ENCODE measurements around the gene PRF1. TPM values are rescaled to one million over a fixed set of nuclear protein-coding genes. Genes with fewer than 3 reads are reported as not detected.
"Not testable (repeated sequence)": the region's sequence is repeated elsewhere in the genome, so short reads cannot be mapped to it uniquely, and the experiment has no call there.

PRF1 gene
- total and polyA plus RNA-seq, 5 donors = 0.81 to 2.9 (median 1.3) TPM

GRCh38 chr10:70634515-70634914 lies 32.0 kb upstream of the PRF1 start:
- H3K4me3 ChIP-seq (ENCODE audit: low read length); H3K27me3 ChIP-seq (ENCODE audit: control insufficient read depth, insufficient read depth); ATAC-seq; H3K9me3 ChIP-seq (ENCODE audit: control insufficient read depth, low read length); H3K27ac ChIP-seq (ENCODE audit: low read length); intact Hi-C loops (cut with DNase I); DNase-seq; H3K4me1 ChIP-seq (ENCODE audit: control insufficient read depth, insufficient read depth, low read length): not testable (repeated sequence)
- 91% methylated on average over 5 of the region's 5 CpGs for WGBS

GRCh38 chr10:70634011-70634410 lies 31.5 kb upstream of the PRF1 start:
- no peak overlapping the region for H3K4me3 ChIP-seq (ENCODE audit: low read length)
- no peak overlapping the region for H3K27ac ChIP-seq (ENCODE audit: low read length)
- intact Hi-C loops (cut with DNase I) = no loop called here
- ATAC-seq = no peak
- no peak for DNase-seq
- no peaks in the 10 kb centered on the region for H3K27me3 ChIP-seq (ENCODE audit: control insufficient read depth, insufficient read depth)
- 64% methylated on average over 4 of the region's 4 CpGs for WGBS
- H3K4me1 ChIP-seq (ENCODE audit: control insufficient read depth, insufficient read depth, low read length) = no peaks in the 10 kb centered on the region
- H3K9me3 ChIP-seq (ENCODE audit: control insufficient read depth, low read length) = no peaks in the 10 kb centered on the region

GRCh38 chr10:70631735-70632134 lies 29.2 kb upstream of the PRF1 start:
- intact Hi-C loops (cut with DNase I); H3K9me3 ChIP-seq (ENCODE audit: control insufficient read depth, low read length); H3K27ac ChIP-seq (ENCODE audit: low read length); ATAC-seq; DNase-seq; H3K27me3 ChIP-seq (ENCODE audit: control insufficient read depth, insufficient read depth); H3K4me1 ChIP-seq (ENCODE audit: control insufficient read depth, insufficient read depth, low read length); H3K4me3 ChIP-seq (ENCODE audit: low read length): not testable (repeated sequence)
- 63% methylated on average over 2 of the region's 6 CpGs for WGBS

- Histone ChIP-seq H3K27me3 (ENCODE audit: control insufficient read depth, insufficient read depth) (no peaks in the 10 kb centered on the region), H3K9me3 (ENCODE audit: control insufficient read depth, low read length) (no peaks in the 10 kb centered on the region), H3K4me1 (ENCODE audit: control insufficient read depth, insufficient read depth, low read length) (no peaks in the 10 kb centered on the region), H3K27ac (ENCODE audit: low read length) (no peak overlapping the region), H3K4me3 (ENCODE audit: low read length) (no peak overlapping the region)
- intact Hi-C loops (cut with DNase I) = no loop called here
- ATAC-seq (no peak), DNase-seq (no peak)
- WGBS = 76% methylated on average over 1 of the region's 1 CpG
These were observed 26.8 kb upstream of the PRF1 start for GRCh38 chr10:70629338-70629737.

GRCh38 chr10:70626056-70626455 lies 23.5 kb upstream of the PRF1 start:
- intact Hi-C loops (cut with DNase I) = no loop called here
- H3K27me3 ChIP-seq (ENCODE audit: control insufficient read depth, insufficient read depth) = no peaks in the 10 kb centered on the region

GRCh38 chr10:70622981-70623844 lies 20.7 kb upstream of the PRF1 start:
- Histone ChIP-seq H3K27me3 (ENCODE audit: control insufficient read depth, insufficient read depth) (no peaks in the 10 kb centered on the region), H3K9me3 (ENCODE audit: control insufficient read depth, low read length) (no peaks in the 10 kb centered on the region), H3K27ac (ENCODE audit: low read length) (no peak overlapping the region), H3K4me1 (ENCODE audit: control insufficient read depth, insufficient read depth, low read length) (no peaks in the 10 kb centered on the region), H3K4me3 (ENCODE audit: low read length) (no peak overlapping the region)
- intact Hi-C loops (cut with DNase I) = no loop called here
- ATAC-seq (peak; percentile 78 to 79), DNase-seq (peak in 1 of 3 donors; percentile 38)
- 96% methylated on average over 3 of the region's 3 CpGs for WGBS

More at GRCh38 chr10:70626056-70626455, 23.5 kb upstream of the PRF1 start:
- no peaks in the 10 kb centered on the region for H3K9me3 ChIP-seq (ENCODE audit: control insufficient read depth, low read length)
- H3K4me1 ChIP-seq (ENCODE audit: control insufficient read depth, insufficient read depth, low read length) = no peaks in the 10 kb centered on the region
- no peak for DNase-seq
- no peak overlapping the region for H3K27ac ChIP-seq (ENCODE audit: low read length)
- no peak for ATAC-seq
- no peak overlapping the region for H3K4me3 ChIP-seq (ENCODE audit: low read length)

GRCh38 chr10:70622541-70622940 lies 20.0 kb upstream of the PRF1 start:
- intact Hi-C loops (cut with DNase I) = no loop called here
- Histone ChIP-seq H3K27ac (ENCODE audit: low read length) (no peak overlapping the region), H3K9me3 (ENCODE audit: control insufficient read depth, low read length) (no peaks in the 10 kb centered on the region), H3K27me3 (ENCODE audit: control insufficient read depth, insufficient read depth) (no peaks in the 10 kb centered on the region), H3K4me3 (ENCODE audit: low read length) (no peak overlapping the region), H3K4me1 (ENCODE audit: control insufficient read depth, insufficient read depth, low read length) (no peaks in the 10 kb centered on the region)
- 86% methylated on average over 3 of the region's 3 CpGs for WGBS
- ATAC-seq = peak in 1 of 2 donors; percentile 31
- no peak for DNase-seq

- no peak overlapping the region for H3K27ac ChIP-seq (ENCODE audit: low read length)
- intact Hi-C loops (cut with DNase I) = no loop called here
These were observed 19.1 kb upstream of the PRF1 start for GRCh38 chr10:70621503-70622078.

GRCh38 chr10:70620020-70620289 lies 17.4 kb upstream of the PRF1 start:
- Histone ChIP-seq H3K27ac (ENCODE audit: low read length) (no peak overlapping the region), H3K4me3 (ENCODE audit: low read length) (no peak overlapping the region), H3K9me3 (ENCODE audit: control insufficient read depth, low read length) (no peaks in the 10 kb centered on the region), H3K27me3 (ENCODE audit: control insufficient read depth, insufficient read depth) (no peaks in the 10 kb centered on the region), H3K4me1 (ENCODE audit: control insufficient read depth, insufficient read depth, low read length) (no peaks in the 10 kb centered on the region)
- ATAC-seq = no peak
- DNase-seq = no peak
- intact Hi-C loops (cut with DNase I) = no loop called here

More at GRCh38 chr10:70621503-70622078, 19.1 kb upstream of the PRF1 start:
- DNase-seq (no peak), ATAC-seq (no peak)
- no peak overlapping the region for H3K4me3 ChIP-seq (ENCODE audit: low read length)
- H3K4me1 ChIP-seq (ENCODE audit: control insufficient read depth, insufficient read depth, low read length) = no peaks in the 10 kb centered on the region
- 68% methylated on average over 4 of the region's 4 CpGs for WGBS
- no peaks in the 10 kb centered on the region for H3K27me3 ChIP-seq (ENCODE audit: control insufficient read depth, insufficient read depth)
- H3K9me3 ChIP-seq (ENCODE audit: control insufficient read depth, low read length) = no peaks in the 10 kb centered on the region

- no peak for ATAC-seq
- intact Hi-C loops (cut with DNase I) = no loop called here
- no peak for DNase-seq
- Histone ChIP-seq H3K9me3 (ENCODE audit: control insufficient read depth, low read length) (no peaks in the 10 kb centered on the region), H3K27me3 (ENCODE audit: control insufficient read depth, insufficient read depth) (no peaks in the 10 kb centered on the region), H3K4me3 (ENCODE audit: low read length) (no peak overlapping the region), H3K27ac (ENCODE audit: low read length) (no peak overlapping the region), H3K4me1 (ENCODE audit: control insufficient read depth, insufficient read depth, low read length) (no peaks in the 10 kb centered on the region)
- 53% methylated on average over 4 of the region's 4 CpGs for WGBS
These were observed 16.9 kb upstream of the PRF1 start for GRCh38 chr10:70619271-70620019.

GRCh38 chr10:70618663-70619062 lies 16.1 kb upstream of the PRF1 start:
- no peaks in the 10 kb centered on the region for H3K9me3 ChIP-seq (ENCODE audit: control insufficient read depth, low read length)
- DNase-seq (no peak), ATAC-seq (no peak)
- no peaks in the 10 kb centered on the region for H3K27me3 ChIP-seq (ENCODE audit: control insufficient read depth, insufficient read depth)
- H3K4me3 ChIP-seq (ENCODE audit: low read length) = no peak overlapping the region
- no peaks in the 10 kb centered on the region for H3K4me1 ChIP-seq (ENCODE audit: control insufficient read depth, insufficient read depth, low read length)
- WGBS = 96% methylated on average over 5 of the region's 5 CpGs
- intact Hi-C loops (cut with DNase I) = no loop called here
- H3K27ac ChIP-seq (ENCODE audit: low read length) = no peak overlapping the region
